GM18507 (cell line): ENCODE results near the gene DGAT2.

ENCODE experiments used
- DNase-seq: peaks from one replicate; pipeline ENCODE4 v3.0.0; 2011; ENCODE audit warnings: low read depth; ENCODE audit not compliant: insufficient read length; ENCODE audit errors: extremely low spot score
- FAIRE-seq: peaks from 2 replicates; lab custom pipeline; 2011; peaks lifted over from hg19 to GRCh38; lab: Jason Lieb, UNC

Gene DGAT2

GRCh38 chr11:75796091-75796435, 27.5 kb downstream of the DGAT2 start:
- no peak for FAIRE-seq
- no peak for DNase-seq

- DNase-seq (no peak), FAIRE-seq (no peak)
Measured at GRCh38 chr11:75797116-75797515, 28.5 kb downstream of the DGAT2 start.

- no peak for DNase-seq
- no peak for FAIRE-seq
Measured at GRCh38 chr11:75797792-75798191, 29.2 kb downstream of the DGAT2 start.

- DNase-seq: no peak
Measured at GRCh38 chr11:75800136-75800675, 31.6 kb downstream of the DGAT2 start.

GRCh38 chr11:75800728-75801361, 32.3 kb downstream of the DGAT2 start:
- no peak for DNase-seq
- no peak for FAIRE-seq

More at GRCh38 chr11:75800136-75800675, 31.6 kb downstream of the DGAT2 start:
- FAIRE-seq: no peak

GRCh38 chr11:75801362-75802020, 32.9 kb downstream of the DGAT2 start:
- no peak for FAIRE-seq
- no peak for DNase-seq

- no peak for DNase-seq
- FAIRE-seq: no peak
Measured at GRCh38 chr11:75802021-75802912, 33.7 kb downstream of the DGAT2 start.

GRCh38 chr11:75802913-75803820, 34.6 kb downstream of the DGAT2 start:
- DNase-seq: peak; percentile 58
- FAIRE-seq: peak; percentile 94

GRCh38 chr11:75809111-75809510, 40.5 kb downstream of the DGAT2 start:
- no peak for DNase-seq
- FAIRE-seq: no peak

GRCh38 chr11:75809991-75810390, 41.4 kb downstream of the DGAT2 start:
- DNase-seq: no peak
- no peak for FAIRE-seq

GRCh38 chr11:75810637-75811390, 42.2 kb downstream of the DGAT2 start:
- DNase-seq (no peak), FAIRE-seq (peak; percentile 63)

GRCh38 chr11:75811485-75811884, 42.9 kb downstream of the DGAT2 start:
- FAIRE-seq (no peak), DNase-seq (no peak)

GRCh38 chr11:75812542-75813040, 44.0 kb downstream of the DGAT2 start:
- FAIRE-seq (no peak), DNase-seq (no peak)

- DNase-seq (no peak), FAIRE-seq (peak; percentile 29)
Measured at GRCh38 chr11:75813124-75813523, 44.5 kb downstream of the DGAT2 start.

- no peak for DNase-seq
- FAIRE-seq: no peak
Measured at GRCh38 chr11:75813622-75814039, 45.1 kb downstream of the DGAT2 start.

- no peak for FAIRE-seq
- no peak for DNase-seq
Measured at GRCh38 chr11:75814363-75814676, 45.7 kb downstream of the DGAT2 start.

GRCh38 chr11:75814677-75815344, 46.2 kb downstream of the DGAT2 start, which contains the start of gene UVRAG:
Gene UVRAG (plus strand): TSS chr11:75815210. CDS start chr11:75815408, 198 bp downstream.
- FAIRE-seq (peak; percentile 95), DNase-seq (peak; percentile 90)
